Measurements from ENCODE around the gene TICRR. TPM values are rescaled to one million over a fixed set of nuclear protein-coding genes. Genes with fewer than 3 reads are reported as not detected.

The TICRR gene
- total RNA-seq, 1 experiment from 2014 or later: 8.5 TPM

- ChIA-PET POLR2A (interaction anchor here (0.6 to 1.8 kb wide), 2 partner anchors 16 to 88 kb away, joined by 3 to 5 read pairs; no protein-coding TSS in a partner anchor), CTCF (interaction anchor here (0.5 to 2.8 kb wide), 26 partner anchors 12 to 432 kb away, joined by 3 to 32 read pairs (median 3); partner anchors contain the start of genes PEX11A and WDR93)
- no TSS peak for BruUV-seq (replicated peaks)
- no peak for TF ChIP-seq CTCF (IDR thresholded peaks at IDR 0.05; ENCODE audit: unreplicated experiment)
- DNase-seq (ENCODE audit: unreplicated experiment): no peak
- Mint-ChIP-seq H3K4me1 (ENCODE audit: insufficient read depth, unreplicated experiment) (no peaks in the 10 kb centered on the region), H3K4me3 (ENCODE audit: unreplicated experiment) (no peak overlapping the region), H3K27me3 (ENCODE audit: insufficient read depth, unreplicated experiment) (no peaks in the 10 kb centered on the region), H3K36me3 (ENCODE audit: insufficient read depth, unreplicated experiment) (no peaks in the 10 kb centered on the region), H3K9me3 (ENCODE audit: unreplicated experiment) (no peaks in the 10 kb centered on the region), H3K27ac (ENCODE audit: low read depth, unreplicated experiment) (no peak overlapping the region)
- intact Hi-C loops (cut with micrococcal nuclease): loop anchor here (5.0 to 10.0 kb wide), 2 partner anchors 46 to 88 kb away; partner anchors contain the start of genes PEX11A and WDR93
These were observed 71.3 kb downstream of the TICRR start for GRCh38 chr15:89646416-89647141.

GRCh38 chr15:89647191-89647851 is 72.1 kb downstream of the TICRR start:
- peak; percentile 63 for DNase-seq (ENCODE audit: unreplicated experiment)
- Mint-ChIP-seq H3K4me1 (ENCODE audit: insufficient read depth, unreplicated experiment) (no peaks in the 10 kb centered on the region), H3K27ac (ENCODE audit: low read depth, unreplicated experiment) (no peak overlapping the region), H3K36me3 (ENCODE audit: insufficient read depth, unreplicated experiment) (no peaks in the 10 kb centered on the region), H3K9me3 (ENCODE audit: unreplicated experiment) (no peaks in the 10 kb centered on the region), H3K4me3 (ENCODE audit: unreplicated experiment) (peak overlapping the region; percentile 27), H3K27me3 (ENCODE audit: insufficient read depth, unreplicated experiment) (no peaks in the 10 kb centered on the region)
- peak; percentile 88 for TF ChIP-seq CTCF (IDR thresholded peaks at IDR 0.05; ENCODE audit: unreplicated experiment)
- POLR2A ChIA-PET: interaction anchor here (1.8 kb wide), 1 partner anchor 15 kb away, joined by 5 read pairs; no protein-coding TSS in a partner anchor
- no TSS peak for BruUV-seq (replicated peaks)
- CTCF ChIA-PET: interaction anchor here (0.5 to 2.8 kb wide), 29 partner anchors 11 to 1224 kb away, joined by 3 to 32 read pairs (median 4); no protein-coding TSS in a partner anchor
- intact Hi-C loops (cut with micrococcal nuclease): loop anchor here (5.0 to 10.0 kb wide), 2 partner anchors 45 to 87 kb away; partner anchors contain the start of genes PEX11A and WDR93

GRCh38 chr15:89648106-89649012 is 73.1 kb downstream of the TICRR start:
- Mint-ChIP-seq H3K9me3 (ENCODE audit: unreplicated experiment) (no peaks in the 10 kb centered on the region), H3K4me1 (ENCODE audit: insufficient read depth, unreplicated experiment) (no peaks in the 10 kb centered on the region), H3K27me3 (ENCODE audit: insufficient read depth, unreplicated experiment) (no peaks in the 10 kb centered on the region), H3K36me3 (ENCODE audit: insufficient read depth, unreplicated experiment) (no peaks in the 10 kb centered on the region), H3K4me3 (ENCODE audit: unreplicated experiment) (no peak overlapping the region), H3K27ac (ENCODE audit: low read depth, unreplicated experiment) (no peak overlapping the region)
- BruUV-seq (replicated peaks): no TSS peak
- CTCF ChIA-PET: interaction anchor here (0.6 to 2.8 kb wide), 22 partner anchors 10 to 1123 kb away, joined by 3 to 32 read pairs (median 4); no protein-coding TSS in a partner anchor
- no peak for TF ChIP-seq CTCF (IDR thresholded peaks at IDR 0.05; ENCODE audit: unreplicated experiment)
- POLR2A ChIA-PET: no interaction called here
- intact Hi-C loops (cut with micrococcal nuclease): loop anchor here (5.0 to 10.0 kb wide), 2 partner anchors 44 to 86 kb away; partner anchors contain the start of genes PEX11A and WDR93
- no peak for DNase-seq (ENCODE audit: unreplicated experiment)
